Choroid plexus epithelial cell (primary cell): ENCODE results near the gene CACNA2D3.

Source experiments
- DNase-seq: peaks from one replicate; pipeline ENCODE4 v3.0.0-alpha.2; 2010; ENCODE audit warnings: low read depth
- H3K4me3 ChIP-seq: 2 replicates; pipeline ENCODE4 v1.5.1; 2011; ENCODE audit warnings: low read depth, mild to moderate bottlenecking, control low read depth, low read length, moderate library complexity
- CTCF ChIP-seq: conservative IDR thresholded peaks from 2 replicates; pipeline ENCODE4 v1.5.1; 2011; ENCODE audit warnings: low read depth, mild to moderate bottlenecking, control low read depth, inconsistent platforms, low read length, moderate library complexity

Gene CACNA2D3

GRCh38 chr3:54557538-54558428 is 435.4 kb downstream of the CACNA2D3 start:
- no peak for DNase-seq
- no peak for TF ChIP-seq CTCF
- no peak overlapping the region for H3K4me3 ChIP-seq

GRCh38 chr3:54563501-54564200 is 441.3 kb downstream of the CACNA2D3 start:
- no peak for DNase-seq
- TF ChIP-seq CTCF, result no peak
- H3K4me3 ChIP-seq, result no peak overlapping the region

- no peak overlapping the region for H3K4me3 ChIP-seq
- no peak for TF ChIP-seq CTCF
- DNase-seq, result no peak
Observed at GRCh38 chr3:54564374-54564925, 442.1 kb downstream of the CACNA2D3 start.

GRCh38 chr3:54565956-54566355 is 443.6 kb downstream of the CACNA2D3 start:
- no peak for TF ChIP-seq CTCF
- DNase-seq, result no peak
- H3K4me3 ChIP-seq, result no peak overlapping the region

GRCh38 chr3:54567949-54568348 is 445.6 kb downstream of the CACNA2D3 start:
- DNase-seq, result no peak
- no peak for TF ChIP-seq CTCF
- H3K4me3 ChIP-seq, result no peak overlapping the region

- H3K4me3 ChIP-seq, result no peak overlapping the region
- no peak for TF ChIP-seq CTCF
- DNase-seq, result no peak
Observed at GRCh38 chr3:54570008-54570407, 447.7 kb downstream of the CACNA2D3 start.
